HG03280 (cell line): ENCODE results near the gene PRKCA.

Experiments used
- ATAC-seq: cut with Tn5 transposase; IDR thresholded peaks from one replicate; pipeline ENCODE4 v1.9.1; 2021; ENCODE audit warnings: mild to moderate bottlenecking, moderate library complexity; ENCODE audit not compliant: unreplicated experiment

The PRKCA gene

DNA sequence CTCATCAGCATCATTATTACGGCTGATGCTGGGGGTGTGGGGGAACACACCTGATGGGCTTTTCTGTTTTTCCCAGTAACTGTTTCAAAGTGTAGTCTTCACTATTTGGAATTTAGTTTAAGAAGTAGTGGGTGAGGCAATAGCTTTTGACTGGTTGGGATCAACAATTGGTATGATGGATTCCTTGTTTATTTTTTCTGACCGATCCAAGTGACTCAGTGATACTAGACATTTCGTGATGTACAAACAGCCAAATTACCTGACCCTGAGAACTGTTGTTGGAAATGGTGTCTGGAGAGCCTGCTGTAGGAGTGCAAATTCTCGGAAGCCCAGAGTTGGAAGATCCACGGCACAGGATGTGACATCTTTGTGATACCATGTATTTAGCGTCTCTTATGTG lies 204.2 kb downstream of the PRKCA start:
- ATAC-seq = no peak

DNA sequence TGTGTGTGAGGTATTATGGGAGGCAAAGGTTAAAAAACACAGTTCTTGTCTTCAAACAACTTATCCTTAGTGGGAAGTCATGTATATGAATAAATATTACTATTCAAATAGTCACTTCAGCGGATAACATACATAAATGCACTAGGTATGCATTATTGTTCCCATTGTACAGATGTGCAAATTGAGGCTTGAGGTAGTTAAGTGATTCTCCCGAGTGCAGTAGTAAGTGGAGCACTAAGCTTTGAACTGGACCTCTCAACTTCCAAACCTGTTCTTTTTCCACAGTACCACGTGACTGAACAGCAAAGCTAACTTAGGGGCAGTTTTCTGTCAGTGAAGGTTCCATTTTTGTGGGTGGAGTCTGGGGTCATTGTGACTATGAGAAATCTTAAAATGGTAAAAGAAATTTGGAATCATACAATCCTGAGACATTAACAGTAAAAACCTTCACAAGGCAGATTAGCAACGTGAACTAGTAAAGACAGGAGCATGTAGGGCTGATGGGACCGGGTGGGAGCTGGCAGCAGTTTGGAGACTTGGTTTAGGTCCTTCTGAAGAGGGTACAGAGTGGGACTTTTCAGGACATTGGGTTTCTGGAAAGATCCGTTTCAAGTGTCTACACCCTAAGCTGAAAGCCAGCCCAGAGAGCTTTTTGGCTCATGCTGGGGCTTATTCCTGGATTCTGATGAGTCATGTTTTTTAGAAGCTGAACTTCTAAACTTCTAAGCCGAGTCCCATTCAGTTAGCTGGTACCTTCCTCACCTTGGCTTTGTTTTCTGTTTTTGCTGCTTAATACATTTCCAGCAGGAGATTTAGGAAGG lies 204.9 kb downstream of the PRKCA start:
- no peak for ATAC-seq

DNA sequence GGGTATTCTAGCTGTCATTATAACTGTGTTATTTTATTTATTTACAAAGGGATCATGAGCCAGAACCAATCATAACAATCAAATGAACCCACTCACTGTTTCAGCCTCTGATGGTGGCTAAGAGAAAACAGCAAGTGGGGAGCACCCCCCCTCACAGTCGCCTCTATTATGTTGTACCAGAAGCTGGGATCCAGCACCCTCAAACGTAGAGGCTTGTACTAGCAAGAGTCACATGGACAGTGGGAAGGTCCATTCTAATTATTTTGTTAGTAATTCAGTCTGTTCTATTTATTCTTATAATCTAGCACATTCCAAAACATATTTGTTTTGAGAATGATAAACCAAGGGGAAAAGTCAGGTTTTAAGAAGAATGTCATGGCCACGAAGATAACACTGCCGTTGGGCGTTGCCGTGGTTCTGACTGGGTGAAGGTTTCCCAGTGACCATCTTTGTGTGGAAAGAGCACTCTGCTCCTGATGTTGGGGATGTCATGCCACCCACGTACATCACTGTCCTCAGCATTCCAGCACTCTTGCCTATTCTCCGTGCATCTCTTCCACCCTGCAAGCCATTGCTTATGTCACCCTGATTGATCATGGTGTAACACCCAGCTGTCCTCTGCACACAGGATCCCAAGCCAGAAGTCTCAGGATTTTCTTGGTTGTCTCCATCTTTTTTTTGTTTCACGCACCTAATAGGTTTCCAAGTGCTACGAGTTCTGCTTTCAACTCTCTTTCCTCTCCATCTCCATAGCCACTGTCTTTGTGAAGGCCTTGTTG lies 205.8 kb downstream of the PRKCA start:
- no peak for ATAC-seq

DNA sequence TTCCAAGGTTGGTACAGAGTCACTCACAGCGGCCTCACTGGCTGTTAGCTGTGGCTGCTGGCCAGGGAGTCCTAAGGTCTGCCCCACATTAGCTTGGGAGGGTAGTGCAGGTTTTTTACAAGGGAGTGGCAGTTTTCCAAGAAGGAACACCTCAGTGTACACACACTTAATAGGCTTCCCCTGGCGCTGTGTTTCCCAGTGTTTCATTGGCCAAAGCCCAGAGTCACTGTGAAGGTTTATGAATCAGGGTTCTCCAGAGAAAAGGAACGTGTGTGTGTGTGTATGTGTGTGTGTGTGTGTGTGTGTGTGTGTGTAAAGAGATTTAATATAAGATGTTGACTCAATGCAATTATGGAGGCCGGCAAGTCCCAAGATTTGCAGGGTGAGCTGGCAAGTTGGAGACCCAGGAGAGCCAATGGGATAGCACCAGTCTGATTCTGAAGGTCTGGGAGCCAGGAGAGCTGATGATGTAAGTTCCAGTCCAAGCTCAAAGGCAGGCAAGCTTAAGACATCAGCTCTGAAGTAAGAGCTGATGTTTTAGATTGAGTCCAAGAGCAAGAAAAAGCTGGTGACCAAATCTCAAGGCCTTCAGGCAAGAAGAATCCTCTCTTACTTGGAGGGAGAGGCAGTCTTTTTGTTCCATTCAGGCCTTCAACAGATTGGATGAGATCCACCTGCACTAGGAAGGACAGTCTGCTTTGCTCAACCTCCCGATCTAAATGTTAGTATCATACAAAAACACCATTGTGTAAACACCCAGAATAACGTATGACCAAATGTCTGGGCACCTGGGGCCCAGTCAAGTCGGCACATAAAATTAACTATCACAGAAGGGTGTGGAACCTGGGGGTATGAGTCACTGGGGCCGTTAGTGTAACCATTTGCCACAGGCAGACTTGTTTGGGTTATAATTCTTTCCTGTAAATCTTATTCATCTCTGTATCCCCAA lies 206.8 kb downstream of the PRKCA start:
- no peak for ATAC-seq

DNA sequence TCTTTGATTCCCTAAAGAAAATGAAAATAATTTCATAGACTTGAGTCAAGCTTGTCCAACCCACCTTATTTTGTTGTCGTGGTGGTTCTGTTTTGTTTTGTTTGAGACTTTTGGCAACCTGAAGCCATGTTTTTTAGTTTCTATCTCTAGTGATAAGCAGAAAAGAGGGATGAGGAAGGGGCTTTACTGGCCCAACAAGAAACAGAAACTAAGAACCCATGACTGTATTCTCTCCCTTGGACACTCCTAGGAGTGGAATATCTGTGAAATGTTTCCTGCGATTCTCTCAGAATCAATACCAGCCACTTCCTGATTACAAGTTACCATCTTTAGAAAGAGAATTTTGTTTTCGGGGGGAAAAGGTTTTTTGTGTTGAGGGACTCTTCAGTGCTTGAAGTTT lies 207.5 kb downstream of the PRKCA start:
- ATAC-seq = no peak

DNA sequence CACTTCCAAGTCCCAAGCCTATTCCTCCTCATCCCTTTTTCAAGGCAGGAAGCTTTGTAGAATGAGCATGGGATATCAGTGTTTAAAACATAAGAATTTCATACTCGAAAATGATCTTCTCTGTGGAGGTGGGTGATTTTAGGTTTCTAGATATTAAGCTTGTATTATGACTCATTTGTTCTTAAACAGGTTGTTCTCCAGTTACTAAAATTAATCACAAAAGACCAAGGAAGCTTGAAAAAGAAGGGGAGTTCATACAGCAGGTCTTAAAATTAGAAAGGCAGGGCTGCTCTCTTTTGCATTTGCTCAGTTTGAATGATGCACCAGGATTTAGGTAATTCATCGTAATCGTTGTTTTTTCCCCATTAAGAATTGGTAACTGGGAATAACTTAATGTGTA lies 208.7 kb downstream of the PRKCA start:
- ATAC-seq = no peak

DNA sequence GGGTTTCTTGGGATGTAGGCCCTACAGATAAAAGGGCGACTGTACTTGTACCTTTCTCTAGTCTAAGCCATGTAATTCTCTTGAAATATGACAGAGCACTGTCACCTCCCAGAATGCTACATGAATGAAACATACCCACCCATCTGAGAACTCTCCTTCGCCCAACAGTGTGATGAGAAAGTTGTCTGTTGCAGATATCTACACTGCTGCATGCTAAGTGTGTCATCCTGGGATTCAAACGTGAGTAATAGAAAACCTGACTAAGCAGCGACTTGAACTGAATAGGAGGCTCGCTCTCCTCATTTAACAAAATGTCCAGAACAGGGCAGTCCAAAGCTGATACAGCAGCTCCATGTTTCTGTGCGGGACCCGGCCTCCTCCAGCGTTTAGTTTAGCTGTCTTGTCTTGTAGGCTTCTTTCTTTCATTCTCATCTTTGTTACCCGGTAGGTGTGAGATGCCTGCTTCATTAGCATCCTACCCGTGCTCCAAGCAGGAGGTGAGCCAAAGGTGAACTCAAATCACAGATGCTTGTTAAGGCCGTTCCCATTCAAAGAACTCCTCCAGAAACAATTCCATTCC lies 211.9 kb downstream of the PRKCA start:
- no peak for ATAC-seq

DNA sequence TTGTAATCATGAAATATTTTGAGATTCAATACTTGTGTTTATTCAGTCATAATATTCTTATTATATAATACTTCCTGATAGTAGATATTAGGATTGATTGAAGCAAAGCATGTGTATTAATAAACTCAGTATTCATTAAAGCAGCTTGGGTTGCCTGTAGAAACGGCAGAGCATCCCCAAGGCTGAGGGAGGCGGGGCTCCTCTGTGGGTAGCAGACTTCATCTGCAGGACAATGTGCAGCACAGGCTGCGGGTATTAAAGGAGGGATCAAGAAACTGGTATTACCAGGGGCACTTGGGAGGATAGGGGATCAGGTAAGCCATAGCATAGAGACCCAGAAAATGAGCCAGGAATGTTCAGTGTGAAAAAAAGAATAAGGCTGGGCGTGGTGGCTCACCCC lies 213.6 kb downstream of the PRKCA start:
- no peak for ATAC-seq

DNA sequence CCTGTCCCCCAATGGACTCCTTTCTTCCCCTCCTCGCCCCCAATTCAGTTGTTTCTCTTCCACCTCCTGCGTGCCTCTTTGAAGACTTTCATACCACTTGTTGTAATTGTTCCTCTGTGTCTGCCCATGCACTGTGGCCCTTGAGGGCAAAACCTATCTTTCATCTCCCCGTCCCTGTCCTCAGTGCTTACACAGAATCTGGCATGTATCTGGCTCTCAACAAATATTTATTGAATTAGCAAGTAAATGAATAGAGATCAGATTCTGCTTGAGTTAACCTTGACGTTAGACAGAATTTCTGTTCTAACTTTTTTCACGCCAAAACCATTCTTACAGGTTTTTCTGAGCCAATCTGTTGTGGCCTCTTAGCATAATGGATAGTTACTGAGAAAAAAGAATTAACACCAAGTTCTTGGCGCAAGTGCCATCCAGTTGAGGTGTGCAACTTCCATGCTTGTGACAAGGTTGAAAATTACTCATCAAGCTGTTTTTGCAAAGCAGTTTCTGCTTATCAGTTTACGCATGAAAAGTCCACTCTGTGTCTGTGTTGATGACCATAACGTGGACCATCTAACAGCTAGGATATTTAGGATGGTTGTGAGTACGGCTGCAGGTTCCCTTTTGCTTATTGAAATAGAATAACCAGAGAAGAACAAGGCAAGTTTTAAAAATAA lies 215.1 kb downstream of the PRKCA start:
- no peak for ATAC-seq

DNA sequence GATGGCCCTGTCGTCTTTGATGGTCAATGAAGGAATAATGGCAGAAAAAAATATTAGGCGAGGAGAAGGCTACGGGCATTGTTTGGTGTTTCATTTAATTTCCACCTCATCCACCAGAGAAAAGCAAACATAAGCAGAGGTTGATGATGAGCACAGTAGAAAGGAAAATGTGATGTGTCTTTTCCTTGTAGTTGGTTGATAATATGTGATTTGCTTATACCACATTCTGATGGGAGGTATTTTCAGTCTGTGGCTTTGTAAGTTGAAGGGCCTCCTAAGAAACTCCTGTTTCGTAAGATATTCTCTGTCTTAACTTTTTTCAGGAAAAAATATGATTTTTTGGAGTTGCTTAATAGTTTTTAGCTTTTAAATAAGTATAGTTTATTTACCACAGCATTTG lies 215.7 kb downstream of the PRKCA start:
- no peak for ATAC-seq

DNA sequence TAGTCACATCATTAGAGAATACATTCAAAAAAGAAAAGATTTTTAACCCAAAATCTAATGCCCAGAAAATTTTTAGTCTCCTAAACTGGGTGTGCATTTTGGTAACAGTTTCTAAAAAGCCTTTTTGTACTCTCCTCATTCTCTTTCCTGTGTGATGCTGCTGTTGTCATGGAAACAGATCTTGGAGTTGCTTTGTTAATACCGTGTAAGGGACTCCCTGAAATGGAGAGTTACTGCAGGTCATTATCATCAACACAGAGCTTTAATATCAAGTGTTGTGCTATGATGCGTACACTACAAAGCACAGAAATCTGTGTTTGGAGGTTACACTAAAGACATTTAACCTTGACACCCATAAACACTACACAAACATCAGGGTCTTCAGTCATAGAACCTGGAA lies 216.3 kb downstream of the PRKCA start:
- ATAC-seq = no peak

DNA sequence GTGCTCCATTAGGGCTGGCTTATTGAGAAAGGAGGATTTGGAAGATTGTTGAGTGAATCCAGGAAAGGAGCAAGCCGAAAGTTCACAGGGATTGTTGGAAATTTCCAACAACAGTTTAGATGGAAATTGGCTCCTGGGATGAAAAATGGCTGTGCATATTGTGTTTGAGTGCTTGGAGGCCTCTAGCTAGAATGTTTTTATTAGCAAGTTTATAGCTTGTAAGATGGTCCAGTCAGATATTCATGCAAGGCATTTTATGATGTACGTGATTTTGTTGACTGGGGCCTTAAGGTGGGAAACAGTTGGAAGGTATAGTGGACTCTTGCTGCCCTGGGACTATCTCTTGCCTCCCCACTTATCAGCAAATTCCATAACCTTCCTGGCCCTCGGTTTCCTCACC lies 216.7 kb downstream of the PRKCA start:
- no peak for ATAC-seq

DNA sequence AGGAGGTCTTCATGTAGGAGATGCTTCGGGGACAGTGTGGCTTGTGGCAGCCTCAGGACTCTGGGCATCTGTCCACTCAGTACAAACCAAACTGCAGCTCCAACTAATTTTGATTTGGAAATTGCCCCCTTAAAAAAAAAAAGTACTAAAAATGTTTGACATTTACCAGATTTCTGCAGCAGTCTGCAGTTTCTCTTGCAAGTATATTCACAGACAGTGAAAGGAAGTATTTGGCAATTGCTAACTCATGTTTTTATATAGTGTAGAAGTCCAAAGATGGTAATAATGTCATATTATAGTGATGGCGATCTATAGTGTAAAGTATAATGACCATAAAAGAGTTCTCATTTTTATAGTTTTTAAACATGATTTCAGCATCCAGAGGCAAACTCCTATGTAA lies 218.6 kb downstream of the PRKCA start:
- no peak for ATAC-seq

DNA sequence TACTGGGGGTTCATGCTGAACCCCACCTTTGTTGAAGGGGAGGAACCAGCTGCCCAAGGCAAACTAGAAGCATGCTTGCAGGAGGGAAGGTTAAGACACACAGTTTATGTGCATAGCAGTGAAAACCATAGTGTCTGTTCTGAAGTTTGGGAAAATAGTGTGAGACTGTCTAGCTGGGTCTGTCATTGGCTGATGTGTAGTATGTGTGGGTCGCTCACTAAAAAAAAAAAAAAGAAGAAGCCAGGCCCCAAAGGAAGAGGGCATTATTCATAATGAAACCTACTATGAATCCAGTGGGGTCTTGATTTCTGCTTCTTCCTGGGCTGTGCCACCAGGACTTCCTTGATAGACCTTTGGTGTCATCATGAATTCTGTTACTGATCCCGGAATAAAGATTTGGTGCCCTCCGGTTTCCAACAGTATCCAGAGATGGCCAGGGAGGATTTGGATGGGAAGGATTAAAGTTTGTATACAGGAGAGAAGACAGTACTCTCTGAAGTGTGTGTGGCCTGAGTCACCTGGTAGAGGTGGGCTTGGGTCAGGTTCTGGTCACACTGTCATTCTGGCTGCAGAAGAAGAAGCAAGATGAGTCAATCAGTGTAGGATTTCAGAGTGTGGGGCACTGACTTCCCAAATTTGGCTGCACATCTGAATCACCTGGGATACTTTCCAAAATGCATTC lies 220.3 kb downstream of the PRKCA start:
- no peak for ATAC-seq

DNA sequence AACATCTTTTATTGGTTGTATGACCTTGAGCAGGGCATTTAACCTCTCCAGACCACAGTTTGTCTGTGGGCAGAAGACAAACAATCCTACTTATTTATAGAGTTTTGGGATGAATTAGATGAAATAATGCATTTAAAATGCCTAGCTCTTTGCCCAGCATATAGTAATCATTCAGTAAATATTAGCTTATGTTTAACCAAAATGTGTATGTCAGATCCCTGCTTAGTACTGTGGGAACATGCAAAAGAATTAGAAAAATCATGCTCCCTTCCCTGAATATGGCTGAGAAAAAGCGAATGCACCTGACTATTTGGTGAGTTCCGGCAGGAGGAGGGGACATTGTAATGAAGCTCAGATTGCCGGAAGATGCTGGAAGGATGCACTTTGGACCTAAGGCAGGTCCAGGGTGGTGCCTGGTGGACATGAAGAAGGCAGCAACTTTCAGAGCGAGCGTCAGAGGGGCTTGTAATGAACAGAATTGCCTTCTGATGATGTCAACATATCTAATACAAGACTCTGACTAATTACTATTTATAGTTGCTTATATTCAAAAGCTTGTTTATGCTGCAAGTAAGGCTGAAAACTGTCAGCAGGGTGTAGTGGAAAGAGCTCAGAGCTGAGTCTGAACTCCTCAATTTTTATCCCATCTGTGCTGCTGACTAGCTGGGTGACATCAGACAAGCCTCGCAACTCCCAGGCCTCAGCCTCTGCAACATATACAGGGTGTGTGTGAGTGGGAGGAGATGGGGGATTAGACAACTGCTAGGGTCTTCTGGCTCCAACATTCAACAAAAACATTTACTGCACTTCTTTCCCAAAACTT lies 221.2 kb downstream of the PRKCA start:
- ATAC-seq = no peak

DNA sequence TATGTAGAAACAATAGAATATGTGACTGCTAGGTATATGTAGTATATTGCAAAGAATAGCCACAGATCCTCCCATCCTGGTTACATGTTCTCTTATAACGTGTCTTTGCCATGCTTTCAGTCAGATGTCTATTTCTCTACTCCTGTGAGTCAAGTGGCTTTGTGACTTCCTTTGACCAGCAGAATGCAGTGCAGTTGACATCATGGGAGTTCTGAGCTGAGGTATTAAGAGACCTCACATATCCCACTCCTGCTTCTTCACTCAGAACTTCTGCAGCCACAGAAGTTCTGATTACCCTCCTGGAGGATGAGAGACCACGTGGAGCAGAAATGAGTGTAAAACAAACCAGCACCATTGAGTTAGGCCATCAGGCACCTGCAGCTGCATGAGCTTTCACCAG lies 222.5 kb downstream of the PRKCA start:
- no peak for ATAC-seq

DNA sequence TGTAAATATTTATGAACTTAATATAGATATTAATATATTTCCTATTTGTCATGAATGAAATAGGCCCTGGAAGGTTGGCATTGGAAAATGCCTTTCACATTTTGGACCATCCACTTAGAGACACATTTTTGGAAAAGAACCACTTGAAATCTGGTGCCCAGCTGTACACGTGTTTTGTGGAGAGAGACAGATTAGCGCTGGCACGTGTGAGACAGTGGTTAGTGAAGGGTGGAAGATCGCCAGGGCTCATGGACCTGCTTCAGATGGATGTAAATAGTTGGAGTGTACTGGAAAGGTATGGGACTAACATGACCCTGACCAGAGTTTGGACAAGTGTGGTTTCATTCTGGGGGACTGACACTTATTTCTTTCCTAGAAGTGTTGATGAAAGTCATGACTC lies 222.9 kb downstream of the PRKCA start:
- no peak for ATAC-seq

DNA sequence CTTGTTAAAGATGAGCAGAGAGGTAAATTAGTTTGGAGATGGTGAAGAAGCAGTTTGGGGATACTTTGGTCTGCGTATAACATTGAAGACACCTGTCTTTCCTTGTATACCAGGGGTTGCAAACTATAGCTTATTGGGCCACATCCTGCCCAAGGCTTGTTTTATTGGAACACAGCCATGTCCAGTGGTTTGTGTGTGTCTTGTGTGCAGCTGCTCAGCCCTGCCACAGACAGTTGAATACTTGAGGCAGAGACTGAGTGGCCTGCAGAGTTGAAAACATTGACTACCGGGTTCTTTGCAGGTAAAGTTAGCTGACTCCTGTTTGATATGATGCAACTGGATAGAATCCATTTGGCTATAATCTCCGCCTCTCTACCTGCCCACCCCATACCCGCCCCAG lies 224.4 kb downstream of the PRKCA start:
- no peak for ATAC-seq

DNA sequence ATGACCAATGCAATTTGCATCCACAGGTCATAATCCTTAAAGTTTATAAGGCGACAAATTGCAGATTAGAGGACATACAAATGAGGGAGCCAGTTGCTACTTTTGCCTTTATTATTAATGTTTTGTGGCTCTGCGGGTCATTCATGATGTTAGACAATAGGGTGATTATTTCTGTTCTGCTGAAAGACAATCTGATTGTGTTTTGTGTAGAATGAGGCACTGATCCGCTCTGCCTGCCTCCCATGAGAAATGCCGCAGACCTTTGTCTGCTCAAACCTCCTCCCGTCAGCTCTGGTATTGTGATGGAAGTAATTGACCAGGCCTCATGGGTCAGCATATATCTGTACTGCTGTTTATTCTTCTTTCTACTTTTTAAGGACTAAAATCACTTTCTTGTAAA lies 224.9 kb downstream of the PRKCA start:
- no peak for ATAC-seq
